Daoy (cell line): ENCODE measurements around the gene GDAP1L1. TPM values are rescaled to one million over a fixed set of nuclear protein-coding genes. Genes with fewer than 3 reads are reported as not detected.

Experiments used
- DNase-seq: peaks from one replicate; pipeline ENCODE4 v3.0.0-alpha.2; 2015; ENCODE audit warnings: low read depth
- total RNA-seq: library from RNA; depleted of rRNA; stranded (reverse); fragments of >200 nt; shearing (Covaris generic); gene quantifications from 2 replicates; pipeline ENCODE4 v1.2.3, GENCODE V29; 2014; rRNA removed

The GDAP1L1 gene
- total RNA-seq, result 0.29 TPM in 1 of 2 replicates, not detected in the other

DNA sequence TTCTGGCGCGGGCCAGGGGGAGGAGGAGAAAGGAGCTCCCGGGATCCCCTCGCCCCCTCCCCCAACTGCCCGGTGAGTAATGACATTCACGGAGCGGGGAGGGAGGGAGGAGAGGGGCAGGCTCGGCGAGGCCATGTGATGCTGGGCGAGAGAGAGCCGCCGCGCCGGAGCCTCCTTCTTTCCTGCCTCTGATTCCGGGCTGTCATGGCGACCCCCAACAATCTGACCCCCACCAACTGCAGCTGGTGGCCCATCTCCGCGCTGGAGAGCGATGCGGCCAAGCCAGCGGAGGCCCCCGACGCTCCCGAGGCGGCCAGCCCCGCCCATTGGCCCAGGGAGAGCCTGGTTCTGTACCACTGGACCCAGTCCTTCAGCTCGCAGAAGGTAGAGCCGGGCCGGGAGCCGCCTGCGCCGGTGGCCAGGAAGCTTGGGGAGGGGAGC lies at the start of gene GDAP1L1:
Gene GDAP1L1 (plus strand): TSS at position 178 of the 441 bp plus-strand sequence. CDS start 27 bp downstream, at position 205.
- peak; percentile 28 for DNase-seq

GRCh38 chr20:44198872-44199271 lies 48.2 kb upstream of the GDAP1L1 start:
- no peak for DNase-seq

GRCh38 chr20:44199877-44200276 lies 47.2 kb upstream of the GDAP1L1 start:
- no peak for DNase-seq

- no peak for DNase-seq
These were observed 46.7 kb upstream of the GDAP1L1 start for GRCh38 chr20:44200371-44200770.

- no peak for DNase-seq
These were observed 46.1 kb upstream of the GDAP1L1 start for GRCh38 chr20:44200983-44201382.

- DNase-seq, result no peak
These were observed 43.9 kb upstream of the GDAP1L1 start for GRCh38 chr20:44203161-44203560.

DNA sequence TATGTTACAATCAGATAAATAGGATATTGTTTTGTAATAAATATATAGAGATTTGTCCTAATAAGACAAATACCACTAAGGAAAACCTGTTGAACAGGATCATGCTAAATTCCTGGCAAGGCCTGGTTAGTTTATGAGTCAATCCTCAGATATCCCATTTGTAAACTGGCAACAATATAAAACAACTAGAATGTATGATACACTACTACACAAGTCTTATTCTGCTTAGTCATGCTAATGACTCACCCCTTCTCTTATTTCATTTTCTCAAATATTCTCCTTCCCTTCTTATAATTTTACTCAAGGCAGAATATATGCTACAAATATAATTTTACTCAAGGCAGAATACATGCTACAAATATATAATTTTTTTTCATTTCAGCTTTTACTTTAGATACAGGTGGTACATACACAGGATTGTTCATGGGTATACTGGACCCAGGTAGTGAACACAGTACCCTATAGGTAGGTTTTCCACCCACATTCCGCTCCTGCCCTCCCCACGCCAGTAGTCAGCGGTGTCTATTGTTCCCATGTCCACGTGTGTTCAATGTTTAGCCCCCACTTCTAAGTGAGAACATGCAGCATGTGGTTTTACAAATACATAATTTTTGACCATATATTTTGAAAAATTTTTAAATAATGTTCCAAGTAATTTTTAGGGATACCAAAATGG lies 42.8 kb upstream of the GDAP1L1 start:
- peak; percentile 74 for DNase-seq

- no peak for DNase-seq
These were observed 42.3 kb upstream of the GDAP1L1 start for GRCh38 chr20:44204832-44205215.

GRCh38 chr20:44206132-44206531 lies 41.0 kb upstream of the GDAP1L1 start:
- DNase-seq, result no peak

DNA sequence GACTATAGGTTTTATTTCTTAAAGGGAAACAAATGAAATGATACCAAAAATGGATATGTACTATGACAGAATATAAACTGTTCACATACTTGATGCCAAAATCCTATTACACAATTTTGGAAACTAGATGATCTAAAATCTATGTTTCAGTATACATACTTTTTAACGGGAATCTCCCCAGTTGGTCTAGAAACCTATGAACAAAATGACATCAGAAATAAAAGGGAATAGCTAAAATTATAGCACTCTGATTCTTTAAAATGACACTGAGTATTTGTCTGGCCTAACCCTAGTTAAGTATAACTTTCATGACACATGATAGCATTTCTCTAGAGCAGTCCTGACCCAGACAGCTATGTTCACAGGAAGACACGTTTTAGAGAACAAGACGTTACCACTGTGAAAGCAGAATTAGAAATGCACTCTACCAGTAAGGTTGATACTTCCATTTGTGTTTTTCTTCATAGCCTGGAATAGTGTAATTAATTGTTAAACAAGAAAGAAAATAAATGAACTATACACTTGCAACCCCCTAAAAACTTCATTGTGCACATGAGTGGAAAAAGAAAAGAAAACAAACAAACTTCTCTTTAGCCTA lies 39.9 kb upstream of the GDAP1L1 start:
- no peak for DNase-seq

- no peak for DNase-seq
These were observed 38.9 kb upstream of the GDAP1L1 start for GRCh38 chr20:44208165-44208564.

DNA sequence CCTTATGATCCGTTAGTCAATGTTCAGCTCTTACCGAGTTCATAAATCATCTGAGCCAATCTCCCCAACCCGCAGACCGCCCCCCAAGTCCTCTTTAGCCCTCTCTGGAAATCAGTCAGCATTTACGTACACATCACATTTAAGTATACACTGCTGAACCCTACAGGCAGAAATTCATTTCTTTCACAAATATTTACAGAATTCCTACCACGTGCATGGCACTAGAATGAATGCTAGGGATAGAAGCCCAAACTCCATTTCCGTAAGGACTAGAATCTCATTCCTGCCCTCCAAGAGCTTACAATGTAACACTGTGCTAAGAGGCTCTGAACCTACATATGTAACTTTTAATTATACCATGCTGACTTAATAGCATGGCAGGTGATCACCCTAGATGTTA lies 38.3 kb upstream of the GDAP1L1 start:
- DNase-seq, result no peak

- peak; percentile 18 for DNase-seq
These were observed 37.3 kb upstream of the GDAP1L1 start for GRCh38 chr20:44209686-44210405.

- DNase-seq, result peak; percentile 98
These were observed 36.5 kb upstream of the GDAP1L1 start, which contains the start of gene OSER1 for GRCh38 chr20:44210406-44211176. OSER1 (minus strand) TSS chr20:44210771; CDS start chr20:44206957, 3,814 bp downstream.

GRCh38 chr20:44211177-44212039 lies 35.7 kb upstream of the GDAP1L1 start:
- DNase-seq, result peak; percentile 23

- no peak for DNase-seq
These were observed 34.3 kb upstream of the GDAP1L1 start for GRCh38 chr20:44212792-44213191.

DNA sequence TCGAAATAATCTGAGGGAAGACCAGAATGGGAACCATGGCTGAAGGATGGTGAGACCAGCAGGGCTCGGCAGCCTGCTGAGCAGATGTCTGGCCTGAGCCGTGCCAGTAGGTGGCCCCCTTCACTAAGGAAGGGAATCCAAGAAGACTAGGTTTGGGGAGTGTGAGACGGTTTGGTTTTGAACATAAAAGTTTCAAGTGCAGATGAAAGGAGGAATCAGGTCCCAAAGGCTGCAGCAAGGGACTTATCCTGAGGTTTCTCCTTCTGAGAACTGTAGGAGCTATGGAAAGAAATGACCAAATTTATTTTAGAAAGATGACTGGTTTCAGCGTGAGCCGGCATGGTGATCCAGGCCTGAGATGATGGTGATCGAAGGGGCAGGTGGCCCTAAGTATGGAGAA lies 32.0 kb upstream of the GDAP1L1 start:
- peak; percentile 60 for DNase-seq

GRCh38 chr20:44217342-44218092 lies 29.6 kb upstream of the GDAP1L1 start:
- DNase-seq, result peak; percentile 74

- DNase-seq, result no peak
These were observed 28.7 kb upstream of the GDAP1L1 start for GRCh38 chr20:44218446-44218845.

- DNase-seq, result no peak
These were observed 27.9 kb upstream of the GDAP1L1 start for GRCh38 chr20:44219170-44219730.
